A549 (cell line): ENCODE measurements around the gene CHD9. TPM values are rescaled to one million over a fixed set of nuclear protein-coding genes. Genes with fewer than 3 reads are reported as not detected.
A peak's percentile ranks its signal among the peaks of the same experiment; 100 is the strongest.

Experiments
- ATAC-seq, 2 experiments: fragments of 200-7000 bp in 1 of 2; fragments of >200 bp in 1 of 2; cut with Nextera tagmentation in 1 of 2; cut with Tn5 transposase in 1 of 2; 3 replicates each; pipeline versions ENCODE4 v1.8.0 to v1.9.1; 2018 to 2020; ENCODE audit warnings: mild to moderate bottlenecking in 1 of 2, moderate library complexity in 1 of 2
- CTCF ChIA-PET: fragments of 300-600 bp; sonication (Branson Sonifier 250); formaldehyde crosslinking; extraction: SDS; loops from one replicate; lab custom pipeline; 2021; ENCODE audit warnings: antibody characterized with exemption, inconsistent platforms; lab: Yijun Ruan, JAX
- POLR2A ChIA-PET: fragments of 350-600 bp; formaldehyde crosslinking; extraction: SDS; loops from one replicate; lab custom pipeline; 2021; ENCODE audit warnings: antibody characterized with exemption, inconsistent platforms; lab: Yijun Ruan, JAX
- DNase-seq, 2 experiments: peaks; one replicate each; pipeline versions ENCODE4 v3.0.0 to v3.0.0-alpha.2; 2011 to 2016; ENCODE audit warnings: low read depth in 1 of 2, low spot score in 1 of 2
- FAIRE-seq: peaks from 2 replicates; lab custom pipeline; 2011; peaks lifted over from hg19 to GRCh38; lab: Jason Lieb, UNC
- H3K27ac ChIP-seq, 2 experiments: fragments of >200 bp; sonication (Bioruptor Twin); formaldehyde crosslinking; 3 replicates each; pipeline ENCODE4 v1.5.1; 2016 to 2017
- H3K4me1 ChIP-seq: fragments of >200 bp; sonication (Bioruptor Twin); formaldehyde crosslinking; 3 replicates; pipeline ENCODE4 v1.6.1; 2016
- H3K4me2 ChIP-seq: fragments of >200 bp; sonication (Bioruptor Twin); formaldehyde crosslinking; 3 replicates; pipeline ENCODE4 v1.6.1; 2016
- H3K4me3 ChIP-seq: fragments of >200 bp; sonication (Bioruptor Twin); formaldehyde crosslinking; 3 replicates; pipeline ENCODE4 v1.5.1; 2016
- H3K9me3 ChIP-seq: fragments of >200 bp; sonication (Bioruptor Twin); formaldehyde crosslinking; 3 replicates; pipeline ENCODE4 v1.6.1; 2016
- CEBPB ChIP-seq, 2 experiments: fragments of >200 bp in 1 of 2; sonication (Bioruptor Twin) in 1 of 2; formaldehyde crosslinking in 1 of 2; IDR thresholded peaks; 2 replicates each; pipeline ENCODE4 v1.6.1; 2012 to 2016
- CHD4 ChIP-seq: fragments of 200-600 bp; sonication (generic); IDR thresholded peaks from 2 replicates; pipeline ENCODE4 v1.6.1; 2016; ENCODE audit warnings: antibody characterized with exemption, mild to moderate bottlenecking, borderline replicate concordance
- E2F6 ChIP-seq: IDR thresholded peaks from 2 replicates; pipeline ENCODE4 v1.6.1; 2012; ENCODE audit warnings: low read depth, borderline replicate concordance
- EHF ChIP-seq: fragments of 250-450 bp; sonication (Bioruptor Pico); IDR thresholded peaks from 2 replicates; pipeline ENCODE4 v1.5.0; 2020; ENCODE audit warnings: mild to moderate bottlenecking
- ELK1 ChIP-seq: fragments of 150-350 bp; IDR thresholded peaks from 2 replicates; pipeline ENCODE4 v1.6.1; 2014; ENCODE audit warnings: low read depth, mild to moderate bottlenecking, low read length
- FOSB ChIP-seq: fragments of 250-450 bp; sonication (Bioruptor Pico); IDR thresholded peaks from 2 replicates; pipeline ENCODE4 v1.5.0; 2020; ENCODE audit warnings: mild to moderate bottlenecking, moderate library complexity
- FOSL2 ChIP-seq, 2 experiments: fragments of 450-650 bp in 1 of 2; fragments of >200 bp in 1 of 2; sonication (Bioruptor Twin) in 1 of 2; formaldehyde crosslinking; IDR thresholded peaks; 2 replicates each; pipeline versions ENCODE4 v1.5.0 to v1.6.1; 2016 to 2020; ENCODE audit warnings: mild to moderate bottlenecking in 1 of 2, moderate library complexity in 1 of 2
- GATA3 ChIP-seq: IDR thresholded peaks from 2 replicates; pipeline ENCODE4 v1.6.1; 2012; ENCODE audit warnings: borderline replicate concordance
- HDAC2 ChIP-seq: fragments of 200-600 bp; sonication (generic); IDR thresholded peaks from 2 replicates; pipeline ENCODE4 v1.6.1; 2016
- HOXA7 ChIP-seq: fragments of 250-450 bp; sonication (Bioruptor Pico); IDR thresholded peaks from 2 replicates; pipeline ENCODE4 v1.5.0; 2020; ENCODE audit warnings: mild to moderate bottlenecking, moderate library complexity
- HOXB5 ChIP-seq: fragments of 250-450 bp; sonication (Bioruptor Pico); IDR thresholded peaks from 2 replicates; pipeline ENCODE4 v1.5.0; 2020; ENCODE audit warnings: mild to moderate bottlenecking, moderate library complexity
- KDM1A ChIP-seq: fragments of 200-600 bp; sonication (generic); IDR thresholded peaks from 2 replicates; pipeline ENCODE4 v1.6.1; 2016; ENCODE audit warnings: low read depth, mild to moderate bottlenecking
- KDM5A ChIP-seq: fragments of 200-600 bp; sonication (generic); IDR thresholded peaks from 2 replicates; pipeline ENCODE4 v1.6.1; 2016; ENCODE audit warnings: antibody characterized with exemption, mild to moderate bottlenecking
- MAZ ChIP-seq: fragments of 150-350 bp; IDR thresholded peaks from 2 replicates; pipeline ENCODE4 v1.6.1; 2014; ENCODE audit warnings: antibody characterized with exemption, low read depth, low read length, borderline replicate concordance
- REST ChIP-seq: fragments of 200-600 bp; sonication (generic); IDR thresholded peaks from 2 replicates; pipeline ENCODE4 v1.6.1; 2016; ENCODE audit warnings: antibody characterized with exemption, mild to moderate bottlenecking, moderate library complexity
- RFX5 ChIP-seq: fragments of 450-650 bp; IDR thresholded peaks from 2 replicates; pipeline ENCODE4 v1.7.1; 2014; ENCODE audit warnings: antibody characterized with exemption, mild to moderate bottlenecking, moderate library complexity
- SREBF2 ChIP-seq: fragments of 450-650 bp; IDR thresholded peaks from 2 replicates; pipeline ENCODE4 v1.6.1; 2014; ENCODE audit warnings: mild to moderate bottlenecking, moderate library complexity
- TP53 ChIP-seq: fragments of 250-450 bp; sonication (Bioruptor Pico); IDR thresholded peaks from 2 replicates; pipeline ENCODE4 v1.5.0; 2021; ENCODE audit warnings: mild to moderate bottlenecking, moderate library complexity
- ZFP36 ChIP-seq: fragments of 450-650 bp; IDR thresholded peaks from 2 replicates; pipeline ENCODE4 v1.6.1; 2014; ENCODE audit warnings: borderline replicate concordance; ENCODE audit not compliant: partially characterized antibody
- ZSCAN20 ChIP-seq: fragments of 250-450 bp; sonication (Bioruptor Pico); IDR thresholded peaks from 2 replicates; pipeline ENCODE4 v1.8.0; 2022; ENCODE audit warnings: mild to moderate bottlenecking, moderate library complexity
- WGBS: methylation state at CpG from one replicate; pipeline ENCODE4 v1.1.6; 2017; ENCODE audit errors: missing lambda C conversion rate; 5-methylcytosine and 5-hydroxymethylcytosine counted together
- polyA plus RNA-seq, 4 experiments: library from polyadenylated mRNA; depleted of rRNA in 3 of 4; stranded (reverse); fragments of >200 nt; fragmentation: RNase III in 1 of 4; extraction: RNeasy Plus Mini Kit Qiagen cat#74134 plus additional on column Dnase treatment in 1 of 4; gene quantifications; 2 replicates in 3 of 4; 3 replicates in 1 of 4; pipeline ENCODE4 v1.2.3, GENCODE V29; 2011 to 2017

Gene CHD9
- polyA plus RNA-seq, 2 of the 4 experiments (the other 2 are of a cell fraction) = 17.8 to 51.6 TPM

- TF ChIP-seq TP53 (CRISPR knock-in tag) (no peak), CHD4 (no peak), GATA3 (no peak), SREBF2 (no peak), EHF (CRISPR knock-in tag) (no peak), HOXA7 (no peak), HDAC2 (no peak), KDM5A (no peak), ELK1 (no peak), FOSL2 (IDR thresholded peaks at IDR 0.05) (no peak), FOSL2 (CRISPR knock-in tag; IDR thresholded peaks at IDR 0.05) (no peak), FOSB (CRISPR knock-in tag) (no peak), RFX5 (no peak), ZSCAN20 (CRISPR knock-in tag) (no peak), CEBPB (IDR thresholded peaks at IDR 0.05) (no peak), E2F6 (no peak), ZFP36 (no peak), MAZ (no peak), HOXB5 (CRISPR knock-in tag) (no peak), KDM1A (no peak)
- no peaks in the 10 kb centered on the region for H3K9me3 ChIP-seq
- no peak overlapping the region for H3K4me2 ChIP-seq
- no peaks in the 10 kb centered on the region for H3K4me1 ChIP-seq
- DNase-seq (no peak), FAIRE-seq (no peak), ATAC-seq (peak; percentile 44; a peak in 3 of 6 replicates)
- H3K27ac ChIP-seq = no peak overlapping the region
- no peak overlapping the region for H3K4me3 ChIP-seq
- 38% methylated on average over 6 of the region's 11 CpGs for WGBS
- ChIA-PET POLR2A (no interaction called here), CTCF (no interaction called here)
Observed at GRCh38 chr16:53355064-53355463, 300.3 kb downstream of the CHD9 start.

- H3K27ac ChIP-seq = no peak overlapping the region
- ChIA-PET CTCF (interaction anchor here (0.6 to 1.0 kb wide), 2 partner anchors 12 to 19 kb away, joined by 3 to 5 read pairs; no protein-coding TSS in a partner anchor), POLR2A (no interaction called here)
- no peak overlapping the region for H3K4me2 ChIP-seq
- peak; percentile 26; the same call in 1 of the 2 replicates for TF ChIP-seq REST
- TF ChIP-seq HOXB5 (CRISPR knock-in tag) = no peak
- FAIRE-seq (no peak), ATAC-seq (peak in 1 of 2 experiments; percentile 30; a peak in 1 of 6 replicates), DNase-seq (no peak)
- no peaks in the 10 kb centered on the region for H3K9me3 ChIP-seq
- 5% methylated on average over 2 of the region's 4 CpGs for WGBS
- no peak overlapping the region for H3K4me3 ChIP-seq
- no peaks in the 10 kb centered on the region for H3K4me1 ChIP-seq
Observed at GRCh38 chr16:53356478-53357207, 301.9 kb downstream of the CHD9 start.
